AG10803 (cell line): ENCODE results near the gene ARHGAP21.

Experiments
- DNase-seq: peaks from one replicate; pipeline ENCODE4 v3.0.0; 2010; ENCODE audit warnings: low read depth
- H3K4me3 ChIP-seq: 2 replicates; pipeline ENCODE4 v1.5.1; 2011; ENCODE audit warnings: mild to moderate bottlenecking, low read length, control low read depth
- CTCF ChIP-seq: conservative IDR thresholded peaks from 2 replicates; pipeline ENCODE4 v1.5.1; 2011; ENCODE audit warnings: mild to moderate bottlenecking, low read length, control low read depth, inconsistent platforms

ARHGAP21 gene

GRCh38 chr10:24617771-24618396 is 105.8 kb downstream of the ARHGAP21 start:
- H3K4me3 ChIP-seq: no peak overlapping the region
- peak; percentile 41 for DNase-seq
- TF ChIP-seq CTCF: peak; percentile 79

- no peak for DNase-seq
- TF ChIP-seq CTCF: no peak
- no peak overlapping the region for H3K4me3 ChIP-seq
Measured at GRCh38 chr10:24616536-24616935, 107.2 kb downstream of the ARHGAP21 start.

GRCh38 chr10:24606021-24606420 is 117.7 kb downstream of the ARHGAP21 start:
- DNase-seq: peak; percentile 23
- no peak overlapping the region for H3K4me3 ChIP-seq
- no peak for TF ChIP-seq CTCF

GRCh38 chr10:24605141-24605540 is 118.5 kb downstream of the ARHGAP21 start:
- no peak for TF ChIP-seq CTCF
- no peak overlapping the region for H3K4me3 ChIP-seq
- DNase-seq: no peak

GRCh38 chr10:24603333-24603732 is 120.4 kb downstream of the ARHGAP21 start:
- H3K4me3 ChIP-seq: no peak overlapping the region
- DNase-seq: peak; percentile 25
- TF ChIP-seq CTCF: no peak

GRCh38 chr10:24597961-24598360 is 125.7 kb downstream of the ARHGAP21 start:
- TF ChIP-seq CTCF: no peak
- no peak for DNase-seq
- no peak overlapping the region for H3K4me3 ChIP-seq

- no peak overlapping the region for H3K4me3 ChIP-seq
- no peak for DNase-seq
Measured at GRCh38 chr10:24597426-24597825, 126.3 kb downstream of the ARHGAP21 start.

More at GRCh38 chr10:24597426-24597825, 126.3 kb downstream of the ARHGAP21 start:
- TF ChIP-seq CTCF: no peak
